ENCODE measurements around the gene SMAP1. TPM values are rescaled to one million over a fixed set of nuclear protein-coding genes. Genes with fewer than 3 reads are reported as not detected.

The SMAP1 gene
- total RNA-seq, 1 experiment from 2014 or later = 3.5 TPM

- TF ChIP-seq POLR2A (IDR thresholded peaks at IDR 0.05; ENCODE audit: borderline replicate concordance, extremely low read depth, insufficient read depth, insufficient read length) (no peak), POLR2AphosphoS5 (IDR thresholded peaks at IDR 0.05; ENCODE audit: low read depth, low read length) (peak; percentile 58; the same call in 1 of the 2 replicates), RAD21 (IDR thresholded peaks at IDR 0.05; ENCODE audit: low read depth) (no peak), ATF3 (IDR thresholded peaks at IDR 0.05) (no peak), EGR1 (IDR thresholded peaks at IDR 0.05; ENCODE audit: low read depth) (no peak)
These were observed at the start of gene SMAP1 (continued) for GRCh38 chr6:70667711-70668498.

DNA sequence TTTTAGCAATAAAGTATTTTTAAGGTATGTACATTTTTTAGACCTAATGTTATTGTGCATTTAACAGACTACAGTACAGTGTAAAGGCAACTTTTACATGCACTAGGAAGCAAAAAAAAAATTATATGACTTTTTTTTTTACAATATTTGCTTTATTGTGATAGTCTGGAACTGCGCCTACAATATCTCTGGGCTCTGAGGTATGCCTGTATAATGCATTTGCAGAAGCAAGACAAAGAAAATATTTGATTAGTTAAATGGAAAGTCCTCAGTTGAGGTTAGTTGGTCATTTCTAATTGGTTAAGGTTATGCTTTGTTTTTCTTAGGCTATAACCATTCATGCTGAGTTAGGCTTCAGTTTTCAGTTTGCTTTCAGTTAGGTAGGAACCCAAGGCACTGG, 46.9 kb upstream of the SMAP1 start:
- H4K20me1 ChIP-seq (ENCODE audit: insufficient read depth) = no peaks in the 10 kb centered on the region
- no peaks in the 10 kb centered on the region for H3K79me2 ChIP-seq (ENCODE audit: insufficient read depth, low read length)
- no peak overlapping the region for H3K9ac ChIP-seq (ENCODE audit: low read length)
- no peaks in the 10 kb centered on the region for H3K36me3 ChIP-seq (ENCODE audit: control insufficient read depth in 1 of 2, insufficient read depth in 2 of 2, low read length in 2 of 2)
- intact Hi-C loops (cut with micrococcal nuclease) = no loop called here
- no peak for TF ChIP-seq CEBPB (IDR thresholded peaks at IDR 0.05; ENCODE audit: low read depth)
- TF ChIP-seq TCF7L2 (IDR thresholded peaks at IDR 0.05; ENCODE audit: borderline replicate concordance, extremely low read depth, insufficient read depth, insufficient read length) = no peak
- TF ChIP-seq EZH2 (IDR thresholded peaks at IDR 0.05) = no peak
- no peak overlapping the region for H3K4me2 ChIP-seq (ENCODE audit: low read length)
- no peak overlapping the region for H2AFZ ChIP-seq (ENCODE audit: low read depth, low read length, poor library complexity, severe bottlenecking)
- ChIA-PET CTCF (no interaction called here), POLR2A (no interaction called here), RAD21 (ENCODE audit: low non-redundant PET in 1 of 2, low total read pairs in 2 of 2, uncharacterized antibody in 2 of 2, unreplicated experiment in 2 of 2) (no interaction called here)
- no peak overlapping the region for H3K4me3 ChIP-seq (replicated peaks in 1 of 2; ENCODE audit: low read depth in 1 of 2, low read length in 2 of 2)
- no peaks in the 10 kb centered on the region for H3K9me2 ChIP-seq (ENCODE audit: insufficient read depth)
- H3K4me1 ChIP-seq (ENCODE audit: control insufficient read depth in 1 of 2, insufficient read depth in 2 of 2, low read length in 2 of 2) = no peaks in the 10 kb centered on the region
- H3K9me3 ChIP-seq (ENCODE audit: control insufficient read depth in 1 of 2, insufficient read depth in 1 of 2, low read depth in 1 of 2, low read length in 2 of 2) = no peaks in the 10 kb centered on the region
- DNase-seq (ENCODE audit: low read depth, low spot score) (no peak), ATAC-seq (no peak)
- BruUV-seq (replicated peaks) = no TSS peak
- H3K27me3 ChIP-seq (ENCODE audit: insufficient read depth, low read length) = no peaks in the 10 kb centered on the region
- H3K27ac ChIP-seq (ENCODE audit: low read depth, low read length) = no peak overlapping the region

DNA sequence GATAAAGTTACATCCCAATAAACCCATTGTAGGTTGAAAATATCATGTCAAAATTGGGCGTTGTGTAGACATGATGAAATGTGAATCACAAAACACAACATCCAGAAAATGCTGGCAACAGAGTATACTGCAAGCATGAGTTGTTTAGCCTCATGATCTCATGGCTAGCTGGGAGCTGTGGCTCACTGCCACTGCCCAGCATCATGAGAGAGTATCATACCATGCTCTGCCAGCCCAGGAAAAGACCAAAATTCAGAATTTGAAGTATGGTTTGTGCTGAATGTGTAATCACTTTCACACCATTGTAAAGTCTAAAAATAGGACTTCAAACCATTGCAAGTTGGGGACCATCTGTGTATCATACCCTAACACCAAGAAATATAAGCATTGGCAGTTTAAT, 45.2 kb upstream of the SMAP1 start:
- no peak overlapping the region for H3K4me2 ChIP-seq (ENCODE audit: low read length)
- intact Hi-C loops (cut with micrococcal nuclease) = no loop called here
- no peak overlapping the region for H3K9ac ChIP-seq (ENCODE audit: low read length)
- POLR2A ChIA-PET = no interaction called here
- H3K9me3 ChIP-seq (ENCODE audit: control insufficient read depth in 1 of 2, insufficient read depth in 1 of 2, low read depth in 1 of 2, low read length in 2 of 2) = no peaks in the 10 kb centered on the region
- no peak overlapping the region for H3K4me3 ChIP-seq (replicated peaks in 1 of 2; ENCODE audit: low read depth in 1 of 2, low read length in 2 of 2)
- no peaks in the 10 kb centered on the region for H3K9me2 ChIP-seq (ENCODE audit: insufficient read depth)
- no TSS peak for BruUV-seq (replicated peaks)
- H3K4me1 ChIP-seq (ENCODE audit: control insufficient read depth in 1 of 2, insufficient read depth in 2 of 2, low read length in 2 of 2) = no peaks in the 10 kb centered on the region
- H2AFZ ChIP-seq (ENCODE audit: low read depth, low read length, poor library complexity, severe bottlenecking) = no peak overlapping the region
- ATAC-seq = no peak
- no peaks in the 10 kb centered on the region for H3K36me3 ChIP-seq (ENCODE audit: control insufficient read depth in 1 of 2, insufficient read depth in 2 of 2, low read length in 2 of 2)
- no peaks in the 10 kb centered on the region for H3K79me2 ChIP-seq (ENCODE audit: insufficient read depth, low read length)
- no peak overlapping the region for H3K27ac ChIP-seq (ENCODE audit: low read depth, low read length)
- no peaks in the 10 kb centered on the region for H3K27me3 ChIP-seq (ENCODE audit: insufficient read depth, low read length)
- RAD21 ChIA-PET (ENCODE audit: low non-redundant PET in 1 of 2, low total read pairs in 2 of 2, uncharacterized antibody in 2 of 2, unreplicated experiment in 2 of 2) = no interaction called here
- no peaks in the 10 kb centered on the region for H4K20me1 ChIP-seq (ENCODE audit: insufficient read depth)
- CTCF ChIA-PET = no interaction called here
- no peak for DNase-seq (ENCODE audit: low read depth, low spot score)
- no peak for TF ChIP-seq TCF7L2 (IDR thresholded peaks at IDR 0.05; ENCODE audit: borderline replicate concordance, extremely low read depth, insufficient read depth, insufficient read length)
- TF ChIP-seq SP1 (IDR thresholded peaks at IDR 0.05; ENCODE audit: low read depth) = no peak
- TF ChIP-seq SIN3A (IDR thresholded peaks at IDR 0.05; ENCODE audit: low read depth) = no peak
- TF ChIP-seq EZH2 (IDR thresholded peaks at IDR 0.05) = no peak
- TF ChIP-seq ZBTB33 (IDR thresholded peaks at IDR 0.05; ENCODE audit: extremely low read depth, insufficient replicate concordance, low read length) = no peak
- TF ChIP-seq ZFX (IDR thresholded peaks at IDR 0.05) = no peak
- TF ChIP-seq CTCF (IDR thresholded peaks at IDR 0.05 in 2 of 3, conservative IDR thresholded peaks at IDR 0.05 in 1 of 3; ENCODE audit: borderline replicate concordance in 1 of 3, insufficient read depth in 1 of 3, low read depth in 2 of 3, low read length in 2 of 3) = no peak
- TF ChIP-seq POLR2AphosphoS5 (IDR thresholded peaks at IDR 0.05; ENCODE audit: low read depth, low read length) = no peak
- TF ChIP-seq ZNF274 (IDR thresholded peaks at IDR 0.05; ENCODE audit: low read depth, low read length) = no peak
